Hematopoietic multipotent progenitor cell (in vitro differentiated cells): Measurements from ENCODE around the gene RASL11A. TPM values are rescaled to one million over a fixed set of nuclear protein-coding genes. Genes with fewer than 3 reads are reported as not detected.
"Not testable (repeated sequence)": the region's sequence is repeated elsewhere in the genome, so short reads cannot be mapped to it uniquely, and the experiment has no call there.

Source experiments
- DNase-seq, 3 donors: peaks; one replicate each; pipeline ENCODE4 v3.0.0-alpha.2; 2011 to 2015; ENCODE audit warnings: low read depth in 2 of 3, low spot score in 2 of 3
- total RNA-seq: library from RNA; depleted of rRNA; stranded (reverse); fragments of >200 nt; gene quantifications from one replicate; pipeline ENCODE4 v1.2.3, GENCODE V29; 2012

RASL11A gene
- total RNA-seq, 1 donor = 3.8 TPM

DNA sequence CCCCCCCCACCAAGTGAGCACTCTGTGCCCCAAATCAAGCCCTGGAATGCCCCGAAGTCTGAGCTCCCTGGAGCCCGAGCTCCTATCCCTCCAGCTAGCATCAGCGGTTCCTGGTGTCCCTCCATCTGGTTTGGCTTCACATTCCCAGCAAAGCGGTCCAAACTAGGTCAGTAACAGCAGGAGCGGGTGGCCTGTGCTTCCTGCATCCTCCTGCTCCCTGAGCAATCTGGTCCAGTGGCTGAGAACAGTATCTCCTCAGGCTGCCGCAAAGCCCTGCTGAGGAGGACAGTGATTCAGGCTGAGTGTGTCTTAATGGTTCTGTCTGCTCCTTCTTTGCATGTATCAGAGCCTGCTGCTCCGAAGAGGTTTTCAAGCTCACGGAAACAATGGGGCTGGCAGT, 25.9 kb downstream of the RASL11A start:
- no peak for DNase-seq

DNA sequence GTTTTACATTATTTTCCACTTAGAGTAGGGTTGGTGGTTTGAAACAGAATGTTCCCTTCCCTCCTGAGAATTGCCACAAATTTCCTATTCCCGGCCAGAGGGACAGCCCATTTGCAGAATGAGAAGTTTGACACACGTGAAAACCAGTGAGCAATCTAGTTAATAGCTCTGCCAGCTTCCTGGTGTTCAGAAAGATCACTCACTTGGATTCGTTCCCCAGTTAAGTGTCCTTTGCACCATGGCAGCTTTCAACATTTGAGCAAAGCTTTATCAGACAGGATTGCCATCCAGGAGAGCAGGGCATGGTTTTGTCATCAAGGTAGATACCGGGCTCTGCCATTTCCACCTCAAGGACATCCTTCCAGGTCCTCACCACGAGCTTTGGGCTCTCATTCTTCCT, 28.2 kb downstream of the RASL11A start:
- no peak for DNase-seq

DNA sequence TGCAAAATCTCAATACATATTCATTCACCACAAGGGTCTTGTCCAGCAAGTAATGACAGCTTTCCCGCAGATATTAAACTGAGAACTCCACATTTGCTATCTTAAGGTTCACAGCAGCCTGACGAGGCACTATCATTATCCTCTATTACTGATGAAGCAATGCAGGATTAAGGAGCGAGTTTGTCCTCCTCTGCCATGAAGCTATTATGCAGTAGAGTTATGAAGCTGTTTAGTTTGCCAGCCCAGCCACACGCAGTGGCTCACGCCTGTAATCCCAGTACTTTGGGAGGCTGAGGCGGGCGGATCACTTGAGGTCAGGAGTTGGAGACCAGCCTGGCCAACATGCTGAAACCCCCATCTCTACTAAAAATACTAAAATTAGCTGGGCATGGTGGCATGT, 29.8 kb downstream of the RASL11A start:
- DNase-seq = not testable (repeated sequence)

DNA sequence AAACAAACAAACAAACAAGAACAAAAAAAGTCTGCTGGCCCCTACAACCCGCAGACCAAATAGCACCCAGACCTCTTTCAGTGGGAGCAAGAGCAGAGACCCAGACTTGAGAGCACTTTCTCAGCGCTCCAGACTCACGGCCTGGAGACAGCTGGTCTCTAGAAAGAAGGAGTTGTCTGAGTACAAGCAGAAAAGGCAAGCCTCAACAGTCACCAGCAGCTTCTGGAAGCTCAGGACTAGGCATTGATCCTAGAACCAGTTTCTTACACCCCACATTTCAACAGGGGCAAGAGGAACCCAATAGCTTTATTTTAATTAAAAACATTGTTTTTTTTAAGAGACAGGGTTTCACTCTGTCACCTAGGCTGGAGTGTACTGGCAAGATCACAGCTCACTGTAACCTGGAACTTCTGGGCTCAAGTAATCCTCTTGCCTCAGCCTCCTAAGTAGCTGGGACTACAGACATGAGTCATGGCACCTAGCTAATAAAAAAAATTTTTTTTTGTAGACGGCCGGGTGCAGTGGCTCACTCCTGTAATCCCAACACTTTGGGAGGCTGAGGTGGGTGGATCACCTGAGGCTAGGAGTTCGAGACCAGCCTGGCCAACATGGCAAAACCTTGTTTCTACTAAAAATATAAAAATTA, 30.4 kb downstream of the RASL11A start:
- no peak for DNase-seq

DNA sequence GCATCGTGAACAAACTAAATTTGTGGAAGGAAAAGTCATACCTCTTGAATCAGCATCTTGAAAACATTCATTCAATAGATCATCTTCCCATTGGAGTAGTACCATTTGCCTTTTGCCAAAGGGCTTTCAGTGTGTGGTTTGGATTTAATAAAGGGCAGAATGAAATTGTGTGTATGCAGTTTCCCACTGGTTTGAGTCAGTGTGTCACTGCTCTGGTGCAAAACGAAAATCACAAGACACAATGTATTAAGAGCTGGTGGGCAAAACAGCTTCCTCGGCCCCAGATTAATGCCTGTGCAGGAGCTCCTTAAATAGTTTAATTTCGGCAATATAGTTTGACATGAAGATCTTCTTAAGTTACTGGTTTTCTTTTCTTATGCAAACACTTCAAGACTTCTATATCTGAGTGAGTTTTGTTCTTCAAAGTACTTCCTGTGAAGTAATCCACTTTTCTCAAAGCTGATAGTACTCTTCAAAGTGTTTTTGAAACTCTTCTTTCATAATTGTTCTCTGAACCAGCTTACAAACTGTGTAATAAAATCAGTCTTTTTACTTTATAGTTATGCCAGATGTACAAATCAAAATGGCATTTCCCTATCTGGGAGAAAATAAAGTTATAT, 32.1 kb downstream of the RASL11A start:
- DNase-seq = no peak

- DNase-seq = no peak
Measured at GRCh38 chr13:27304099-27304498, 33.5 kb downstream of the RASL11A start.

DNA sequence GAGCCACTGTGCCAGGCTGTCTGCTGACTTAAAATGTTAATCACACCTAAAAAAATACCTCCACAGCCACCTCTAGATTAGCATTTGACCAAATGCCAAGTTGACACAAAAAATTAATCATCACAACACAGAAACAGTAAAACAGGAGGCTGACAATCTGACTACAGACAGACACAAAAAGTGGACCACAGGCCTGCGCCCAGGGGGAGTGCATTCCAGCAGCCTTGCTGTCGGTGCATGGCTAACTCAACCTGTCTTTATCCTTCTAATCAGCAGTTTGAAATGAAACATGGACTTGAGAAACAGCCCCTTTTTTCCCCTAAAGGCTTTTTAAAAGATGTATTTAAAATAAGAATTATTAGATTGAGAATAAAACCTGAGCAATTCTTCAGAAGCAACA, 34.0 kb downstream of the RASL11A start:
- no peak for DNase-seq

DNA sequence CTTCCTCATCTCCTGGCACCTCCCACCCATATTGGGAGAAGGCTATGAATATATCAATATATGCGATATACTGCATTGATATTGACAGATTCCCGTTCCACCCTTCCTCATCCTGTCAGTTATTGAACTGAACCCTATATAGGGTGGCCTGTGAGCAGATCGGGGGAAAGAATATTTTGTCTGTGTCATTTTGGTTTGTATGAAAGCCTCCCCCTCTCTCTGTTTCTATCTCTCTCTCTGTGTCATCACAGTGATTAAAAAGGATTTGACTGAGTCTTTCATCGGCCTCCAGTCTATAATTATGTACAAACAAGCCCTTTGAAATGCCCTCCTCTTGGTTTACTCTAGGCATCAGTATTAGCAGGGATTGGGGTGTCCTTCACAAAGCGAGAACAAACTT, 35.7 kb downstream of the RASL11A start:
- no peak for DNase-seq

- DNase-seq = no peak
Measured at GRCh38 chr13:27308941-27309340, 38.3 kb downstream of the RASL11A start.

DNA sequence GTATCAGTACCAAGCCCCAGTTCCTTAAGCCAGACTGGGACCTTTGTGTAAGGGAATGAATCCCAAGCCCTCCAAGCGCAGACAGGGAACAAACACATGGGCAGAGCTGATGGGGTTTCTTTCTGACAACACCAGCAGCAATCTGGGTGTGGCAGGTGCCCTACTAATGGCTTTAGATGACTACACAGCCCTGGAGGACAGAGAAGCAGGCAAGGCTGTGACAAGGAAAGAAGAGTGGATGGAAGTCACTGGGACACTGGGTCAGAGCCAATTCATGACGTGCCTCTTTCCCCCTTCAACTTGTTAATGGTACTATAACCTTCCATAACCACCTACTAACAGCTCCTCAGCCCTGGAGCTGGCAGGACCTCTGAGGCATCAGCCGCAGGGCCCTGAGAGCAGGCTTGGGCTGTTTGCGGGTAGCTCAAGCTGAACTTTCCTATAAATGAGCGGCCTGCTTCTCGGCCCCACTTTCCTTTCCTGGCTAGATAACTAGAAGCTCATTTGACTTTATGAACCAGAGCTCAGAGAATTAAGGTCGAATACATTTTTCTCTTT, 38.9 kb downstream of the RASL11A start:
- no peak for DNase-seq

- DNase-seq = no peak
Measured at GRCh38 chr13:27309967-27310598, 39.5 kb downstream of the RASL11A start.

DNA sequence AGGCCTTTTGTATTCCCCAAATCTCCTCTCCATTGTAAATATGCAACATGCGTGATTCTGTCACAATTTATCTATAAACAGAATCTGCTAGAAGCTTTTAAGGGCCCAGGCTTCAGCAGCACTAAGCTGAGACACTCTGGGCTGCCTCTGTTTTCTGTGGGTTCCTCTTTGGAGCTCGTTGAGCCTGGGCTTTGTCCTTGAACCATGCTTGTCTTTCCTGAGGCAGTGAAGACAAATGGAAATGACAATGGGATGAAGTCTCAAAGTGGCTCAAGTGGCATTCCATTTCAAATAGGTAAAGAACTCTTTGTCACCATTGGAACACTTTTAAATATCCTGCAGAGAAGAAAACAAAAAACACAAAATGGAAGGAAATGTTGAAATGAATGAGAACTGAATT, 40.3 kb downstream of the RASL11A start:
- DNase-seq = no peak

- DNase-seq = no peak
Measured at GRCh38 chr13:27311518-27312210, 41.0 kb downstream of the RASL11A start.

- DNase-seq = no peak
Measured at GRCh38 chr13:27313770-27314169, 43.1 kb downstream of the RASL11A start.

GRCh38 chr13:27319404-27319803, 48.8 kb downstream of the RASL11A start:
- DNase-seq = no peak

DNA sequence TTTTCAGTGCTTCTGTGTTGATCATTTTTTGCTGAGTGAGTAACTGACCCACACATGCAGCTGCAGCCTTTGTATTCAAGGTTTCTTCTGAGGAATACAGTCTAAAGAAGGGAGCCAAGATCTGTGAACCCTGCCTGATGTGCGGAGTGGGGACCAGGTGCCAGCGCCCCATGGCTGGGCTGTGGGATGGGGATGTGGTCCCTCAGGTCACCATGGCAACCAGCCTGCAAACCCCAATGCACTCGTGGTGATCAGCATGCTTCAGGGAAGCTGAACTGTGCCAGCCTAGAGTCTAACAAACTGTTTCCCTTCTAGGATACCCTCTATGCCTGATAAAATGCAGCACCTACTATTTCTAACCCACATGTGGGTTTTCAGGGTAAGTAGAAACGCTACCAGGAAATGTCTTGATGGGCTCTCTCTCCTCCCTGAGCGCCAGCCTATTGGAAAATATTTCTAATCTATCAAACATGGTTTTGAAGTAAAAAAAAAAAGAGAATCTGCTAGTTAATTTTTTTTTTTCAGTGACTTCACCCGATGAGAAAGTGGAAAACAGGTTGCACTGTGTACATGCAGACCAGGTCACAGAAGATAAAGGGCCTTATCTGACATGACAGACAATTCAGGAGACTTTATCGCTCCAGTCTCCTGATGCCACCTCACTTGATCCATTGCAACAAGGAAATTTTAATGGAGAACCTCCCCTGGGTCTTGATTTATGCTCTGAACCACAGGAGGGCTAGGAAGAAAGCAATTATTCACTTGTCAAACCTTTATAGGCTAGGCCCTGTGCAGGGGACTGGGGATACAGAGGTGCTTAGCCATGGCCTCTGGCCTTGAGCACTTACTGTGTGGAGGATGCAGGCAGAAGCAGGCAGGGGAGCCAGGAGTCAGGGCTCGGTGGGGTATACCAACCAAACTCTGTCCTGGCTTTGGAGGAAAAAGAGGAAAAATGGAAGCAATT, 51.1 kb downstream of the RASL11A start:
- DNase-seq = no peak

GRCh38 chr13:27322443-27322842, 51.8 kb downstream of the RASL11A start:
- not testable (repeated sequence) for DNase-seq
